ENCODE results near the gene ELP1.

- no peak for TF ChIP-seq CTCF (IDR thresholded peaks at IDR 0.05; ENCODE audit: low read depth, low read length, missing input control)
- no peak for TF ChIP-seq YY1 (IDR thresholded peaks at IDR 0.05)
- no peak for TF ChIP-seq JUND (IDR thresholded peaks at IDR 0.05)
- TF ChIP-seq MAX (IDR thresholded peaks at IDR 0.05): no peak
- TF ChIP-seq RXRA (IDR thresholded peaks at IDR 0.05): no peak
- no peak for TF ChIP-seq TAF1 (conservative IDR thresholded peaks at IDR 0.05)
- no peak for TF ChIP-seq REST (IDR thresholded peaks at IDR 0.05)
- TF ChIP-seq SP1 (IDR thresholded peaks at IDR 0.05): no peak
Observed at GRCh38 chr9:108832179-108832500, 101.8 kb downstream of the ELP1 start.
